ENCODE results near the gene GLIPR1.
"Not testable (repeated sequence)": the region's sequence is repeated elsewhere in the genome, so short reads cannot be mapped to it uniquely, and the experiment has no call there.

The GLIPR1 gene

GRCh38 chr12:75444429-75445136 is 36.0 kb upstream of the GLIPR1 start:
- Histone ChIP-seq H3K27me3 (no peaks in the 10 kb centered on the region), H3K4me1 (no peaks in the 10 kb centered on the region), H3K9me3 (no peaks in the 10 kb centered on the region), H3K36me3 (no peaks in the 10 kb centered on the region), H4K20me1 (no peaks in the 10 kb centered on the region), H3K4me3 (no peak overlapping the region), H3K9ac (no peak overlapping the region), H3K27ac (no peak overlapping the region), H3K4me2 (no peak overlapping the region)
- TF ChIP-seq Cebpa-rat (IDR thresholded peaks at IDR 0.05): no peak

GRCh38 chr12:75445137-75445507 is 35.4 kb upstream of the GLIPR1 start:
- not testable (repeated sequence) for H3K27ac ChIP-seq, H3K4me2 ChIP-seq, H3K4me3 ChIP-seq, H4K20me1 ChIP-seq, H3K9me3 ChIP-seq, H3K9ac ChIP-seq, H3K36me3 ChIP-seq, H3K27me3 ChIP-seq, H3K4me1 ChIP-seq

GRCh38 chr12:75446857-75447256 is 33.7 kb upstream of the GLIPR1 start:
- H3K4me1 ChIP-seq: no peaks in the 10 kb centered on the region
- no peak overlapping the region for H3K4me2 ChIP-seq
- no peaks in the 10 kb centered on the region for H3K36me3 ChIP-seq
- TF ChIP-seq Cebpa-rat (IDR thresholded peaks at IDR 0.05): no peak
- H3K27me3 ChIP-seq: no peaks in the 10 kb centered on the region
- no peak overlapping the region for H3K9ac ChIP-seq
- H3K9me3 ChIP-seq: no peaks in the 10 kb centered on the region
- no peak overlapping the region for H3K27ac ChIP-seq
- no peak overlapping the region for H3K4me3 ChIP-seq
- no peaks in the 10 kb centered on the region for H4K20me1 ChIP-seq

GRCh38 chr12:75447691-75448393 is 32.7 kb upstream of the GLIPR1 start:
- no peaks in the 10 kb centered on the region for H3K9me3 ChIP-seq
- no peak overlapping the region for H3K4me2 ChIP-seq
- no peak overlapping the region for H3K9ac ChIP-seq
- no peaks in the 10 kb centered on the region for H4K20me1 ChIP-seq
- TF ChIP-seq Cebpa-rat (IDR thresholded peaks at IDR 0.05): no peak
- H3K4me3 ChIP-seq: no peak overlapping the region
- H3K4me1 ChIP-seq: no peaks in the 10 kb centered on the region
- H3K27me3 ChIP-seq: no peaks in the 10 kb centered on the region
- no peak overlapping the region for H3K27ac ChIP-seq
- no peaks in the 10 kb centered on the region for H3K36me3 ChIP-seq

- no peaks in the 10 kb centered on the region for H3K36me3 ChIP-seq
- H3K4me1 ChIP-seq: no peaks in the 10 kb centered on the region
- no peak overlapping the region for H3K27ac ChIP-seq
- no peaks in the 10 kb centered on the region for H4K20me1 ChIP-seq
- TF ChIP-seq Cebpa-rat (IDR thresholded peaks at IDR 0.05): no peak
- H3K27me3 ChIP-seq: no peaks in the 10 kb centered on the region
- H3K4me3 ChIP-seq: no peak overlapping the region
- no peak overlapping the region for H3K4me2 ChIP-seq
- H3K9ac ChIP-seq: no peak overlapping the region
- H3K9me3 ChIP-seq: peaks cover 13% of the 10 kb centered on the region
Measured at GRCh38 chr12:75452675-75453330, 27.8 kb upstream of the GLIPR1 start.

GRCh38 chr12:75455839-75456238 is 24.7 kb upstream of the GLIPR1 start:
- peaks cover 34% of the 10 kb centered on the region for H3K9me3 ChIP-seq
- H3K4me3 ChIP-seq: no peak overlapping the region
- no peaks in the 10 kb centered on the region for H3K36me3 ChIP-seq
- H3K4me2 ChIP-seq: no peak overlapping the region
- no peak overlapping the region for H3K27ac ChIP-seq
- H3K9ac ChIP-seq: no peak overlapping the region
- no peak for TF ChIP-seq Cebpa-rat (IDR thresholded peaks at IDR 0.05)
- H3K27me3 ChIP-seq: no peaks in the 10 kb centered on the region
- H3K4me1 ChIP-seq: no peaks in the 10 kb centered on the region
- H4K20me1 ChIP-seq: no peaks in the 10 kb centered on the region

GRCh38 chr12:75457191-75457590 is 23.4 kb upstream of the GLIPR1 start:
- no peaks in the 10 kb centered on the region for H3K4me1 ChIP-seq
- no peaks in the 10 kb centered on the region for H3K27me3 ChIP-seq
- no peak overlapping the region for H3K4me2 ChIP-seq
- no peak for TF ChIP-seq Cebpa-rat (IDR thresholded peaks at IDR 0.05)
- no peaks in the 10 kb centered on the region for H3K36me3 ChIP-seq
- H4K20me1 ChIP-seq: no peaks in the 10 kb centered on the region
- H3K27ac ChIP-seq: no peak overlapping the region
- H3K4me3 ChIP-seq: no peak overlapping the region
- H3K9ac ChIP-seq: no peak overlapping the region
- H3K9me3 ChIP-seq: peaks cover 34% of the 10 kb centered on the region

- not testable (repeated sequence) for H3K36me3 ChIP-seq, H3K9ac ChIP-seq, H3K4me2 ChIP-seq, H3K27ac ChIP-seq, H3K27me3 ChIP-seq, H3K4me3 ChIP-seq, H4K20me1 ChIP-seq, H3K4me1 ChIP-seq
- peaks cover 34% of the 10 kb centered on the region for H3K9me3 ChIP-seq
Measured at GRCh38 chr12:75457866-75458265, 22.7 kb upstream of the GLIPR1 start.

GRCh38 chr12:75459755-75460154 is 20.8 kb upstream of the GLIPR1 start:
- Histone ChIP-seq H3K9ac (no peak overlapping the region), H3K9me3 (peaks cover 40% of the 10 kb centered on the region), H3K4me3 (no peak overlapping the region), H3K4me1 (no peaks in the 10 kb centered on the region), H4K20me1 (no peaks in the 10 kb centered on the region), H3K4me2 (no peak overlapping the region), H3K36me3 (no peaks in the 10 kb centered on the region), H3K27ac (no peak overlapping the region), H3K27me3 (no peaks in the 10 kb centered on the region)
- TF ChIP-seq Cebpa-rat (IDR thresholded peaks at IDR 0.05): no peak

GRCh38 chr12:75460204-75460603 is 20.4 kb upstream of the GLIPR1 start:
- H3K4me1 ChIP-seq: no peaks in the 10 kb centered on the region
- no peak overlapping the region for H3K27ac ChIP-seq
- no peaks in the 10 kb centered on the region for H4K20me1 ChIP-seq
- H3K9ac ChIP-seq: no peak overlapping the region
- TF ChIP-seq Cebpa-rat (IDR thresholded peaks at IDR 0.05): no peak
- H3K4me3 ChIP-seq: no peak overlapping the region
- no peaks in the 10 kb centered on the region for H3K27me3 ChIP-seq
- H3K36me3 ChIP-seq: no peaks in the 10 kb centered on the region
- H3K9me3 ChIP-seq: peaks cover 41% of the 10 kb centered on the region
- no peak overlapping the region for H3K4me2 ChIP-seq

All from BLaER1 (cell line).